Vagina (tissue), 2 donors: ENCODE data around the gene GPX7. TPM values are rescaled to one million over a fixed set of nuclear protein-coding genes. Genes with fewer than 3 reads are reported as not detected.
"Not testable (repeated sequence)": the region's sequence is repeated elsewhere in the genome, so short reads cannot be mapped to it uniquely, and the experiment has no call there.

Source experiments
- DNase-seq, 2 donors: peaks; one replicate each; pipeline ENCODE4 v3.0.0-alpha.2; 2017; ENCODE audit errors: extremely low spot score in 2 of 2
- H3K27ac ChIP-seq: fragments of 200-600 bp; sonication (generic); one replicate; pipeline ENCODE4 v1.5.1; 2019
- H3K27me3 ChIP-seq: fragments of 200-600 bp; sonication (generic); one replicate; pipeline ENCODE4 v1.5.1; 2019
- H3K36me3 ChIP-seq, 2 donors: fragments of 200-600 bp; sonication (generic); one replicate each; pipeline ENCODE4 v1.5.1; 2017 to 2019
- H3K4me1 ChIP-seq: fragments of 200-600 bp; sonication (generic); one replicate; pipeline ENCODE4 v1.5.1; 2019
- H3K4me3 ChIP-seq, 2 donors: fragments of 200-600 bp; sonication (generic); 1 replicate in 1 of 2; 2 replicates in 1 of 2; pipeline ENCODE4 v1.5.1; 2016 to 2019
- H3K9me3 ChIP-seq: fragments of 200-600 bp; sonication (generic); one replicate; pipeline ENCODE4 v1.5.1; 2019
- CTCF ChIP-seq, 3 experiments: fragments of 450-650 bp in 2 of 3; fragments of 200-600 bp in 1 of 3; sonication (generic) in 1 of 3; IDR thresholded peaks; one replicate each; pipeline ENCODE4 v1.5.1; 2017 to 2019; ENCODE audit warnings: antibody characterized with exemption in 3 of 3, mild to moderate bottlenecking in 2 of 3, moderate library complexity in 2 of 3
- POLR2A ChIP-seq, 2 donors: fragments of 450-650 bp; IDR thresholded peaks; one replicate each; pipeline ENCODE4 v1.6.1; 2017; ENCODE audit warnings: antibody characterized with exemption in 2 of 2, mild to moderate bottlenecking in 2 of 2, moderate library complexity in 2 of 2
- POLR2AphosphoS5 ChIP-seq, 2 donors: sonication (generic); formaldehyde crosslinking; IDR thresholded peaks; one replicate each; pipeline ENCODE4 v1.9.0; 2017; ENCODE audit warnings: antibody characterized with exemption in 2 of 2, mild to moderate bottlenecking in 2 of 2, low read depth in 1 of 2; ENCODE audit not compliant: insufficient read depth in 1 of 2
- intact Hi-C: fragments of 100-400 bp; cut with DNase I; formaldehyde crosslinking; loops from one replicate; pipeline ENCODE4 v1.15.1; 2023
- total RNA-seq: library from RNA; depleted of rRNA; stranded (reverse); fragments of >200 nt; gene quantifications from one replicate; pipeline ENCODE4 v1.2.3, GENCODE V29; 2016

GPX7 gene
- total RNA-seq, 1 donor from 2014 or later, result 9.8 TPM

- intact Hi-C loops, result no loop called here
- H3K4me1 ChIP-seq, result peaks cover 15% of the 10 kb centered on the region
- DNase-seq, result no peak
Measured at GRCh38 chr1:52576074-52576473, 26.1 kb upstream of the GPX7 start.

GRCh38 chr1:52578066-52578465, 24.1 kb upstream of the GPX7 start:
- peaks cover 15% of the 10 kb centered on the region for H3K4me1 ChIP-seq
- intact Hi-C loops, H3K9me3 ChIP-seq, DNase-seq, H3K27me3 ChIP-seq, H3K4me3 ChIP-seq, H3K36me3 ChIP-seq, H3K27ac ChIP-seq: not testable (repeated sequence)

More at GRCh38 chr1:52576074-52576473, 26.1 kb upstream of the GPX7 start:
- Histone ChIP-seq H3K27me3 (no peaks in the 10 kb centered on the region), H3K4me3 (no peak overlapping the region), H3K9me3 (no peaks in the 10 kb centered on the region), H3K27ac (no peak overlapping the region), H3K36me3 (no peaks in the 10 kb centered on the region)
- TF ChIP-seq CTCF (IDR thresholded peaks at IDR 0.05), result no peak
- no peak for TF ChIP-seq POLR2AphosphoS5 (IDR thresholded peaks at IDR 0.05; ENCODE audit: insufficient read depth in 1 of 2, low read depth in 1 of 2)
- no peak for TF ChIP-seq POLR2A (IDR thresholded peaks at IDR 0.05)

GRCh38 chr1:52579415-52579814, 22.8 kb upstream of the GPX7 start:
- Histone ChIP-seq H3K4me3 (no peak overlapping the region), H3K27ac (no peak overlapping the region), H3K4me1 (peaks cover 9% of the 10 kb centered on the region), H3K36me3 (no peaks in the 10 kb centered on the region), H3K9me3 (no peaks in the 10 kb centered on the region), H3K27me3 (no peaks in the 10 kb centered on the region)
- intact Hi-C loops, result no loop called here
- DNase-seq, result no peak
- TF ChIP-seq POLR2AphosphoS5 (IDR thresholded peaks at IDR 0.05; ENCODE audit: insufficient read depth in 1 of 2, low read depth in 1 of 2), result no peak
- no peak for TF ChIP-seq POLR2A (IDR thresholded peaks at IDR 0.05)
- TF ChIP-seq CTCF (IDR thresholded peaks at IDR 0.05), result no peak

GRCh38 chr1:52580283-52580682, 21.9 kb upstream of the GPX7 start:
- intact Hi-C loops, result no loop called here
- Histone ChIP-seq H3K27me3 (no peaks in the 10 kb centered on the region), H3K4me1 (peaks cover under 1% of the 10 kb centered on the region), H3K4me3 (no peak overlapping the region), H3K9me3 (no peaks in the 10 kb centered on the region), H3K27ac (no peak overlapping the region), H3K36me3 (no peaks in the 10 kb centered on the region)
- TF ChIP-seq POLR2A (IDR thresholded peaks at IDR 0.05) (no peak), CTCF (IDR thresholded peaks at IDR 0.05) (no peak), POLR2AphosphoS5 (IDR thresholded peaks at IDR 0.05; ENCODE audit: insufficient read depth in 1 of 2, low read depth in 1 of 2) (no peak)
- DNase-seq, result no peak

- no peaks in the 10 kb centered on the region for H3K27me3 ChIP-seq
- no peak overlapping the region for H3K27ac ChIP-seq
- no peaks in the 10 kb centered on the region for H3K9me3 ChIP-seq
- intact Hi-C loops, result no loop called here
- TF ChIP-seq CTCF (IDR thresholded peaks at IDR 0.05) (no peak), POLR2AphosphoS5 (IDR thresholded peaks at IDR 0.05; ENCODE audit: insufficient read depth in 1 of 2, low read depth in 1 of 2) (no peak), POLR2A (IDR thresholded peaks at IDR 0.05) (no peak)
- H3K36me3 ChIP-seq, result no peaks in the 10 kb centered on the region
- no peak for DNase-seq
- H3K4me1 ChIP-seq, result no peaks in the 10 kb centered on the region
- no peak overlapping the region for H3K4me3 ChIP-seq
Measured at GRCh38 chr1:52582116-52582696, 20.0 kb upstream of the GPX7 start.
